ENCODE measurements around the gene PEPD. TPM values are rescaled to one million over a fixed set of nuclear protein-coding genes. Genes with fewer than 3 reads are reported as not detected.

PEPD gene
- total RNA-seq, 2 experiments from 2014 or later: 29.3 to 30.6 TPM

GRCh38 chr19:33388725-33389420 is 132.7 kb downstream of the PEPD start:
- Mint-ChIP-seq H3K4me1 (ENCODE audit: low read depth) (peaks cover under 1% of the 10 kb centered on the region), H3K27ac (no peak overlapping the region), H3K27me3 (no peaks in the 10 kb centered on the region), H3K9me3 (no peaks in the 10 kb centered on the region), H3K4me3 (no peak overlapping the region), H3K36me3 (peaks cover 1% of the 10 kb centered on the region)
- intact Hi-C loops (cut with micrococcal nuclease): no loop called here
- no peak for DNase-seq
- CTCF ChIA-PET: interaction anchor here (0.7 kb wide), 1 partner anchor 96 kb away, joined by 3 read pairs; no protein-coding TSS in a partner anchor
- POLR2A ChIA-PET: no interaction called here

- no peak for DNase-seq
- POLR2A ChIA-PET: no interaction called here
- no peak overlapping the region for H3K4me3 Mint-ChIP-seq
- CTCF ChIA-PET: interaction anchor here (0.7 kb wide), 1 partner anchor 96 kb away, joined by 3 read pairs; no protein-coding TSS in a partner anchor
- H3K27me3 Mint-ChIP-seq: no peaks in the 10 kb centered on the region
- H3K9me3 Mint-ChIP-seq: no peaks in the 10 kb centered on the region
- H3K4me1 Mint-ChIP-seq (ENCODE audit: low read depth): peaks cover 3% of the 10 kb centered on the region
- peaks cover 2% of the 10 kb centered on the region for H3K36me3 Mint-ChIP-seq
- no peak overlapping the region for H3K27ac Mint-ChIP-seq
- intact Hi-C loops (cut with micrococcal nuclease): no loop called here
Observed at GRCh38 chr19:33388231-33388724, 133.3 kb downstream of the PEPD start.

DNA sequence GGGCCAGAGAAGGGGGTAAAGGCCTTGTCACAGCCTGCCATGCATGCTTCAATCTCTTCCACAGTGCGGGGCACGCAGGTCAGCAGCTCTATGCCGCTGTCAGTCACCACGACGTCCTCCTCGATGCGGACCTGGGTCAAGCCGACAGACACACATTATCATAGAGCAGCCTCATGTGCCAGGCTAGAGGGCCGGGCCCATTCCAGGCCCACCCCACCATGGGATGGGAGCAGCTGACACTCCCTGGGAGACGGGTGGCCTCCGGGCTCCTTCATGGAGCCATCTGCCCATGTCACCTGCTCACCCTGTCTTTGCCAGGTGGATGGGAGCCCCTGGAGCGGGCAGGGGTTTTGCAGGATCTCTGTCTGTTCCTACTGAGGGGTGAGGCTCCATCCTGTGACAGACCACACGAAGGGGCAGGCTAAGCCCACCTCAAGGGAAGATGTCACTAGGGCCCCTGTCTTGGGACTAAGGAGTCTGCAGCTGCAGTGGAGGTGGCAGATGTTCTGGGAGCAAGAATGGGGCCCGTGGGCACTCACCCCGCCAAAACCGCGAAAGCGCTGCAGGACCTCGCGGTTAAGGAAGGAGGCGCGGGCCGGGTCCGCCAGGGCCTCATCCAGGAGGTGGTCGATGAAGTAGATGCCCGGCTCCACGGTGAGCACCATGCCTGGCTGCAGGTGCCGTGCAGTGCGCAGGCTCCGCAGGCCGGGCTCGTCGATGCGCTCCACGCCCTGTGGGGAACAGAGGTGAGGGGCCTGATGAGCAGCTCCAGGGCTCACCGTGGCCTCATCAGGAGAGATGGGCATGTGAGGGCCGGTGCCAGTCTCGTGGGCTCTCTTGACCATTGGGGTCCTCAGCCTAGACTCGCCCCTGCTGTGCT is 134.0 kb downstream of the PEPD start:
- H3K36me3 Mint-ChIP-seq: peaks cover 4% of the 10 kb centered on the region
- no peaks in the 10 kb centered on the region for H3K27me3 Mint-ChIP-seq
- H3K9me3 Mint-ChIP-seq: no peaks in the 10 kb centered on the region
- POLR2A ChIA-PET: no interaction called here
- CTCF ChIA-PET: no interaction called here
- H3K4me3 Mint-ChIP-seq: no peak overlapping the region
- peaks cover 3% of the 10 kb centered on the region for H3K4me1 Mint-ChIP-seq (ENCODE audit: low read depth)
- intact Hi-C loops (cut with micrococcal nuclease): no loop called here
- H3K27ac Mint-ChIP-seq: no peak overlapping the region
- no peak for DNase-seq

- Mint-ChIP-seq H3K4me3 (no peak overlapping the region), H3K36me3 (peaks cover 4% of the 10 kb centered on the region), H3K27ac (no peak overlapping the region), H3K27me3 (no peaks in the 10 kb centered on the region), H3K9me3 (no peaks in the 10 kb centered on the region), H3K4me1 (ENCODE audit: low read depth) (peaks cover 6% of the 10 kb centered on the region)
- ChIA-PET CTCF (no interaction called here), POLR2A (interaction anchor here (2.0 kb wide), 1 partner anchor 12 kb away, joined by 5 read pairs; the partner anchor contains the start of gene CEBPG)
- intact Hi-C loops (cut with micrococcal nuclease): no loop called here
- DNase-seq: no peak
Observed at GRCh38 chr19:33386361-33386858, 135.2 kb downstream of the PEPD start.

DNA sequence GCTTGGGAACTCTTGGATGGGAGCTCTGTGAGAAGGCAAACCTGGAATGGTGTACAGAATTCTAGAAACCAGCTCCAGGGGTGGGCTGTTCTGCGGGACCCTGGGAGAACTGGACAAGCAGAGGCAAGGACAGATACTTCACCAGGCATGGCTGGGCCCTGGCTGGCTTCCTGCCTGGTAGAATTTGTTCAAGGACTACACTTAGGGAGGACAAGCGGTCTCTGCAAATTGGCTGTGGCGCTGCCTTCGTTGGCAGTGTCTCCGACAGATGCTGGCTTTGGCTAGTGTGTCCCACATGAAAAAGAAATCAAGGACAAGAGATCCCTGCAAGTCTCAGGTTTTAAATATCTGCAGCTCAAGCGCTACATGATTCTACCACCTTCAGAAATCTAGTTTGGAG is 135.6 kb downstream of the PEPD start:
- ChIA-PET CTCF (no interaction called here), POLR2A (interaction anchor here (2.0 kb wide), 1 partner anchor 12 kb away, joined by 5 read pairs; the partner anchor contains the start of gene CEBPG)
- Mint-ChIP-seq H3K27ac (no peak overlapping the region), H3K4me1 (ENCODE audit: low read depth) (peaks cover 9% of the 10 kb centered on the region), H3K9me3 (no peaks in the 10 kb centered on the region), H3K27me3 (no peaks in the 10 kb centered on the region), H3K36me3 (peaks cover 7% of the 10 kb centered on the region), H3K4me3 (no peak overlapping the region)
- DNase-seq: no peak
- intact Hi-C loops (cut with micrococcal nuclease): no loop called here

GRCh38 chr19:33384983-33385382 is 136.6 kb downstream of the PEPD start:
- peaks cover 8% of the 10 kb centered on the region for H3K36me3 Mint-ChIP-seq
- ChIA-PET CTCF (interaction anchor here (0.6 to 1.0 kb wide), 2 partner anchors 51 to 201 kb away, joined by 4 read pairs; no protein-coding TSS in a partner anchor), POLR2A (interaction anchor here (2.0 kb wide), 1 partner anchor 11 kb away, joined by 5 read pairs; the partner anchor contains the start of gene CEBPG)
- H3K27me3 Mint-ChIP-seq: no peaks in the 10 kb centered on the region
- H3K4me1 Mint-ChIP-seq (ENCODE audit: low read depth): peaks cover 10% of the 10 kb centered on the region
- DNase-seq: no peak
- H3K9me3 Mint-ChIP-seq: no peaks in the 10 kb centered on the region
- no peak overlapping the region for H3K4me3 Mint-ChIP-seq
- intact Hi-C loops (cut with micrococcal nuclease): no loop called here
- H3K27ac Mint-ChIP-seq: no peak overlapping the region

- Mint-ChIP-seq H3K36me3 (peaks cover 16% of the 10 kb centered on the region), H3K4me3 (no peak overlapping the region), H3K27ac (no peak overlapping the region), H3K9me3 (no peaks in the 10 kb centered on the region), H3K27me3 (no peaks in the 10 kb centered on the region), H3K4me1 (ENCODE audit: low read depth) (peaks cover 15% of the 10 kb centered on the region)
- POLR2A ChIA-PET: interaction anchor here (1.6 kb wide), 1 partner anchor 9 kb away, joined by 4 read pairs; no protein-coding TSS in a partner anchor
- CTCF ChIA-PET: interaction anchor here (1.3 kb wide), 1 partner anchor 32 kb away, joined by 4 read pairs; no protein-coding TSS in a partner anchor
- DNase-seq: no peak
- intact Hi-C loops (cut with micrococcal nuclease): no loop called here
Observed at GRCh38 chr19:33383720-33384292, 137.8 kb downstream of the PEPD start.

DNA sequence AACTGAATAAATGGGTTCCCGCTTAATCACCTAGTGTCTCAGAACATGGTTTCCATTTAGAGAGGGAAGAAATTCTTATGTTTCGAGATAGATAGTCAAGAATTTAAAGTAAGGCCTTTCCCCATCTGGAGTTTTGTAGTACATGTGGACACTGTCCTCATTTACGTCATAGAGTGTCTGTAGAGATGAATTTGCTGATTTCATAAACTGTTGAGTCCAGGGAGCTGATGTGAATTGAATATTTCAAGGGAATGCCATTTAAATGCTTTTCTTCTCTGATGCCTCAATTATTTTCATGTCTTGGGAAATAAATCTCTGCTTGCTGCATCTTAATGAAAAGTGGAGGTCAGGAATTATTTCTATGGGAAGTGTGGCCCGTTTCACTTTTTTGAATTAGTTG is 138.6 kb downstream of the PEPD start:
- Mint-ChIP-seq H3K4me3 (no peak overlapping the region), H3K27ac (no peak overlapping the region), H3K27me3 (no peaks in the 10 kb centered on the region), H3K4me1 (ENCODE audit: low read depth) (peaks cover 24% of the 10 kb centered on the region), H3K9me3 (no peaks in the 10 kb centered on the region), H3K36me3 (peaks cover 19% of the 10 kb centered on the region)
- CTCF ChIA-PET: interaction anchor here (1.7 kb wide), 1 partner anchor 33 kb away, joined by 7 read pairs; no protein-coding TSS in a partner anchor
- no peak for DNase-seq
- intact Hi-C loops (cut with micrococcal nuclease): no loop called here
- POLR2A ChIA-PET: interaction anchor here (1.6 kb wide), 1 partner anchor 9 kb away, joined by 4 read pairs; no protein-coding TSS in a partner anchor

DNA sequence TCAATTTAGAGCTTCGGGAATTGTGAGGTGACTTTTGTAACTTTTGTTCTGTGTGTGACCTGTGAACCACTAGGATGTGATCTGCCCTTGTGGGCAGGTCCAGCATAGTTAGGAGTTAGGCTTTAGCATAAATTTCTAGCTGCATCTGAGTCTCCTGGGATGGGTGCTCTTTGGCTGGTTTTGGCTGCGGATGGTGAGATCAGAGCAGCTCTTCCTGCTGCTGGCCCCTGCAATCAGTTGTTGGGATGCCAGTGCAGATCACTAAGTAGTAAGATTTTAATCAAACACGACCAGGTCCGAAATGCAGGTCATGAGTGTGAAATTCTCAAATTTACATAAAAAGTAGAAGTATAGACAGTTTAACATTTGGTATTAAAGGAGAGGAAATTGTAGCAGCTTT is 139.6 kb downstream of the PEPD start:
- intact Hi-C loops (cut with micrococcal nuclease): no loop called here
- POLR2A ChIA-PET: interaction anchor here (0.8 kb wide), 1 partner anchor 10 kb away, joined by 3 read pairs; no protein-coding TSS in a partner anchor
- Mint-ChIP-seq H3K4me1 (ENCODE audit: low read depth) (peaks cover 32% of the 10 kb centered on the region), H3K4me3 (no peak overlapping the region), H3K9me3 (no peaks in the 10 kb centered on the region), H3K36me3 (peaks cover 19% of the 10 kb centered on the region), H3K27me3 (no peaks in the 10 kb centered on the region), H3K27ac (no peak overlapping the region)
- CTCF ChIA-PET: interaction anchor here (0.7 to 1.7 kb wide), 6 partner anchors 9 to 406 kb away, joined by 3 to 7 read pairs (median 3); partner anchors contain the start of gene CEBPG
- DNase-seq: no peak

DNA sequence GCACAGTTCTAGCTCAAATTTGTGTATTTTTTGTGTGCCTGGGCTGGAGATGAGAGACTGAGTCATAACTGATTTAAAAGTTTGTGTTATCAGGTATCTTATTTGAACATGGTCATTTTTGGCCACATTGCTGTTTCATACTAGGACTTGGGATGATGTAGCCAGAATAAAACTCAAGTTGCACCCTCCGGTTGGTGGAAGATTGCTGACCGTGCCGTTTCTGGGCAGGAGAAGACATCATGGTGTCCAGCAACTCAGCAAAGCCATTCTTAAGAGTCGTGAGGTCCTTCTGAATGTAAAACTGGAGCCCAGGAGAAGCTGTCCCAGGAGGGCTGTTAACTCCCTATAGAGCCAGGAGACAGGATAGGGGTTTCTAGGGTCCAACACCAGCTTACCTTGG is 140.5 kb downstream of the PEPD start:
- no peak overlapping the region for H3K4me3 Mint-ChIP-seq
- ChIA-PET CTCF (interaction anchor here (1.1 to 1.7 kb wide), 5 partner anchors 8 to 146 kb away, joined by 3 to 7 read pairs (median 3); partner anchors contain the start of gene CEBPG), POLR2A (no interaction called here)
- H3K27me3 Mint-ChIP-seq: no peaks in the 10 kb centered on the region
- DNase-seq: no peak
- H3K9me3 Mint-ChIP-seq: no peaks in the 10 kb centered on the region
- H3K27ac Mint-ChIP-seq: no peak overlapping the region
- intact Hi-C loops (cut with micrococcal nuclease): no loop called here
- H3K36me3 Mint-ChIP-seq: peaks cover 21% of the 10 kb centered on the region
- H3K4me1 Mint-ChIP-seq (ENCODE audit: low read depth): peaks cover 41% of the 10 kb centered on the region

DNA sequence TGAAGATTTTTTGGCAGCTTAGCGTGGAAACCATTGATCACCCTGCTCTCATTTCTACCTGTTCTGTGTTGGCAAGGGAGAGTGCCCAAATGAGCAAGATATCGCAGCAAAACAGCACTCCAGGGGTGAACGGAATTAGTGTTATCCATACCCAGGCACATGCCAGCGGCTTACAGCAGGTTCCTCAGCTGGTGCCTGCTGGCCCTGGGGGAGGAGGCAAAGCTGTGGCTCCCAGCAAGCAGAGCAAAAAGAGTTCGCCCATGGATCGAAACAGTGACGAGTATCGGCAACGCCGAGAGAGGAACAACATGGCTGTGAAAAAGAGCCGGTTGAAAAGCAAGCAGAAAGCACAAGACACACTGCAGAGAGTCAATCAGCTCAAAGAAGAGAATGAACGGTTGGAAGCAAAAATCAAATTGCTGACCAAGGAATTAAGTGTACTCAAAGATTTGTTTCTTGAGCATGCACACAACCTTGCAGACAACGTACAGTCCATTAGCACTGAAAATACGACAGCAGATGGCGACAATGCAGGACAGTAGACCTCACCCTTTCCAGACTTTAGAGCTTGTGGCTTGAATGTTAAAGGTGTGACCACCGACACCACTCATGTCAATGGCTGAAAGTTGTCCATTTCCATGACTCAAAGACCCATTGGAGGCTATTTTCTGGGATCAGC is 142.3 kb downstream of the PEPD start:
- H3K36me3 Mint-ChIP-seq: peaks cover 28% of the 10 kb centered on the region
- no peaks in the 10 kb centered on the region for H3K9me3 Mint-ChIP-seq
- no peaks in the 10 kb centered on the region for H3K27me3 Mint-ChIP-seq
- ChIA-PET CTCF (interaction anchor here (0.6 to 4.2 kb wide), 4 partner anchors 11 to 144 kb away, joined by 3 to 14 read pairs (median 8); no protein-coding TSS in a partner anchor), POLR2A (no interaction called here)
- intact Hi-C loops (cut with micrococcal nuclease): loop anchor here (10.0 kb wide), 1 partner anchor 144 kb away; no protein-coding TSS in a partner anchor
- peaks cover 58% of the 10 kb centered on the region for H3K4me1 Mint-ChIP-seq (ENCODE audit: low read depth)
- DNase-seq: peak; percentile 3
- no peak overlapping the region for H3K4me3 Mint-ChIP-seq
- H3K27ac Mint-ChIP-seq: no peak overlapping the region
